Esophagus (tissue), 2 donors: ENCODE measurements around the gene OR4D1. TPM values are rescaled to one million over a fixed set of nuclear protein-coding genes. Genes with fewer than 3 reads are reported as not detected.

ENCODE experiments used
- H3K27ac ChIP-seq, 2 donors: one replicate each; pipeline ENCODE4 v1.5.1; 2013; ENCODE audit warnings: low read depth in 2 of 2, mild to moderate bottlenecking in 2 of 2, inconsistent platforms in 1 of 2, low read length in 1 of 2, moderate library complexity in 1 of 2
- H3K27me3 ChIP-seq, 2 donors: one replicate each; pipeline ENCODE4 v1.6.1; 2013; ENCODE audit warnings: low read length in 2 of 2, control low read depth in 1 of 2, mild to moderate bottlenecking in 1 of 2; ENCODE audit not compliant: insufficient read depth in 2 of 2, control insufficient read depth in 1 of 2
- H3K36me3 ChIP-seq, 2 donors: one replicate each; pipeline ENCODE4 v1.6.1; 2013; ENCODE audit warnings: low read length in 1 of 2; ENCODE audit not compliant: control insufficient read depth in 2 of 2, insufficient read depth in 2 of 2
- H3K4me1 ChIP-seq, 2 donors: one replicate each; pipeline ENCODE4 v1.6.1; 2013; ENCODE audit warnings: low read length in 1 of 2; ENCODE audit not compliant: control insufficient read depth in 2 of 2, insufficient read depth in 2 of 2
- H3K4me3 ChIP-seq, 2 donors: one replicate each; pipeline ENCODE4 v1.5.1; 2013; ENCODE audit warnings: low read length in 2 of 2, mild to moderate bottlenecking in 2 of 2, low read depth in 1 of 2, moderate library complexity in 1 of 2
- H3K9me3 ChIP-seq, 2 donors: one replicate each; pipeline ENCODE4 v1.6.1; 2013; ENCODE audit warnings: mild to moderate bottlenecking in 2 of 2, low read depth in 1 of 2, low read length in 1 of 2, moderate library complexity in 1 of 2; ENCODE audit not compliant: control insufficient read depth in 2 of 2, insufficient read depth in 1 of 2
- WGBS, 2 donors: extraction: QIAGEN DNeasy Blood & Tissue Kit; methylation state at CpG; one replicate each; pipeline ENCODE4 v1.1.7; 2013; 5-methylcytosine and 5-hydroxymethylcytosine counted together
- polyA plus RNA-seq, 2 donors: library from polyadenylated mRNA; stranded (reverse); fragments of 200-250 nt; gene quantifications; one replicate each; pipeline ENCODE4 v1.2.3, GENCODE V29; 2013
- donor health status: healthy with polysubstance abuse.
- donor health status: Bipolar disorder and iron deficiency.

The OR4D1 gene
- polyA plus RNA-seq, 2 donors = under 0.01 TPM; not detected in 1

DNA sequence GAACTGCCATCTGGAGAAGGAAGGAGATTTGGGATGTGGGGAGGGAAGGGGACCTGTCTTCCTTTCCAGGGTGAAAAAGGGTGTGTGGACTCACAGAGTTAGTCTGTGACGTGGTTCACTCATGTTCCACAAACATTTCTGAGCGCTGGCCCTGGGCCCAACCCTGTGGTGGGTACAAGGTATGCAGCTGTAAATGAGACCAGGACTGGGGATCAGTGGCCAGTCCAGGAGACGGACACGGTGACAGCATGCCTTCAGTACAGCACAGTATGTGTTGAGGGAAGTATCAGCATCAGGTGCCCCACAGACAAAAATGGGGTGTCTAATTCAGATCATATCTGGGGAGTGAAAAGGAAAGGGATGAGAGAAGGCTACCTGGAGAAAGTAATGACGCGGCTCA lies 38.9 kb downstream of the OR4D1 start:
- H3K4me1 ChIP-seq = peaks cover 0 to 2% of the 10 kb centered on the region in 2 donors
- no peak overlapping the region for H3K27ac ChIP-seq
- WGBS, 2 donors = 85 to 91% methylated on average over 6 of the region's 6 CpGs
- H3K27me3 ChIP-seq = no peaks in the 10 kb centered on the region
- H3K9me3 ChIP-seq = no peaks in the 10 kb centered on the region
- H3K4me3 ChIP-seq = no peak overlapping the region
- no peaks in the 10 kb centered on the region for H3K36me3 ChIP-seq

DNA sequence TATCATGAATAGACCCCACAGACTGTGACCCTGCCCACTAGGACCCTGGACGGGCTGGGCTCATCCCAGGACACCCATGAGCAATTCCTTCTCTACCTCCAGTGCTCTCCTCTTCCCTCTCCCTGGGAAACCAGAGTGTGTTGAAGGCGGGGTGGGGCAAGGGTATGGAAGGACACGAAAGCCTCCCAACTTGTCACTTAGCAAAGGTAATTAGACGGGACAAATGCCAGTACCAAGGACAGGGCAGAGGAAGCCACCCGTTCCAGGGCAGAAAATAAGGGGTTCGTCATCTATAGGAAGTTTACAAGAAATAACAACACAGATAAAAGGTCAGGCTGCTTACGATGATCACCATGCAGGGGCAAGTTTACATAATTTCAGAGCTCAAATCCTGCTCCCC lies 39.5 kb downstream of the OR4D1 start:
- no peak overlapping the region for H3K4me3 ChIP-seq
- H3K9me3 ChIP-seq = no peaks in the 10 kb centered on the region
- H3K4me1 ChIP-seq = peaks cover 0 to 2% of the 10 kb centered on the region in 2 donors
- WGBS, 2 donors = 49 to 54% methylated on average over 7 of the region's 7 CpGs
- no peaks in the 10 kb centered on the region for H3K27me3 ChIP-seq
- H3K27ac ChIP-seq = no peak overlapping the region
- no peaks in the 10 kb centered on the region for H3K36me3 ChIP-seq

DNA sequence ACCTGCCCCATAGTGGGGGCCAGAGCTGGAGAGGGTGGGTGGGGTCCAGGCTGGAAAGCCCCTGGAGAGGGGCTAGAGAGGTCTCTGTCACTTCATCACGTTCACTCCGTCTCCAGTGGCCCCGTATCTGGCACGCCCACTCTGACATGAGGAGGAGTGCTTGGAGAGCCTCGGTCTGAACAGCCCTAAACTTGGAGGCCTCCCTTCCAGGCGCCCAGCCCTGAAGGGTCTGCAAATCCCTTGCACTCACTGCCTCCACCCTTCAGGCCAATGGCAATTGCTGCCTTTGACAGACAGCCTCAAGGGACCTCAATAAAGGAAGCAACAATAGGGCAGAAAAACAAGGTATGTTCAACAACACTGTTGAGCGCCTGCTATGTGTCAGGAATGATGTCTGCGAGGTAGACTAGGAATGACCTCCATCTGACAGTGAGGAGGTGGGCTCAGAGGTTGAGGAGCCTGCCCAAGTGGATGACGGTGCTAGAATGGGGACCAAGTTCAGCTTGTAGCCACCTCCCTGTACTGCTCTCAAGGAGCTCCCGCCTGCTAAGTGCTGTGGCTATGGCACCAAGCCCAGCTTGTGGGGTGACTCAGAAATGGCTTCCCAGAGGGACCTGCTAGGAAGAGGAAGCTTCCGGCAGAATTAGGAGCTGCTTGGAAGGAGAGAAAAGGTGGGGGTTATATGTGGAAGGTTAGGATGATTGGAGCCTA lies 41.4 kb downstream of the OR4D1 start:
- Histone ChIP-seq H3K36me3 (no peaks in the 10 kb centered on the region), H3K27me3 (no peaks in the 10 kb centered on the region), H3K27ac (no peak overlapping the region), H3K4me3 (no peak overlapping the region), H3K4me1 (peaks cover 0 to 2% of the 10 kb centered on the region in 2 donors), H3K9me3 (no peaks in the 10 kb centered on the region)
- WGBS, 2 donors = 50 to 55% methylated on average over 11 of the region's 11 CpGs

DNA sequence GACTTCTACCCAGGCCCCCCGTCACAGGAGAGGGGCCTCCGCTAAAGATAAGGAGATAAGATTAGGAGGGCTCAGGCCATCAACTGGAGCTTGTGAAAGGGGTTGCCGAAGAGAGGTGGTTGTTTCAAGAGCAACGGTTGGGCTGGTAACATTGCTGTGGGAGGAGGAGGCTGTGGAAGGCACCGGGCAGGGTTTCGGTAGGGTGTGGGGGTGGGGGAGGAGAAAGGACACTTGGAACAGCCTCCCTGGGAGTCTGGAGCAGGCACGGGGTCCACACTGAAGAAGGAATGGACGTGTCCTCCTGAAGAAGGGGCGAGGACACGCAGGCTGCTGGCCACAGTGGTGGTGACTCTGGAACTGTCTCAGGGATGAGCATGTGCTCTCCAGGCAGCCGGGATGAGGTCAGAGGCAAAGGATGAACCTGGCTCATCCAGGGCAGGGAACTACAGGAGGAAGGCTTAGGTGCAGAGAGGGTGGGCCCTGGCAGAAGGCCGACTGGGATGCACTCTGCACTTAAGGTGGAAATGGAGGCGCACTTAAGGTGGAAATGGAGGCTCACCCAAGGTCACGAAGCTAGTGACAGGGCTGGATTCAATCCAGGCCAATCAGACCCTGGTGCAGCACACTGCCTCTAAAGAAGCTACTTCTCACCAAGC lies 43.2 kb downstream of the OR4D1 start:
- Histone ChIP-seq H3K27ac (no peak overlapping the region), H3K27me3 (no peaks in the 10 kb centered on the region), H3K36me3 (no peaks in the 10 kb centered on the region), H3K4me3 (no peak overlapping the region), H3K9me3 (no peaks in the 10 kb centered on the region), H3K4me1 (no peaks in the 10 kb centered on the region)
- 40 to 45% methylated on average over 14 of the region's 14 CpGs for WGBS, 2 donors

DNA sequence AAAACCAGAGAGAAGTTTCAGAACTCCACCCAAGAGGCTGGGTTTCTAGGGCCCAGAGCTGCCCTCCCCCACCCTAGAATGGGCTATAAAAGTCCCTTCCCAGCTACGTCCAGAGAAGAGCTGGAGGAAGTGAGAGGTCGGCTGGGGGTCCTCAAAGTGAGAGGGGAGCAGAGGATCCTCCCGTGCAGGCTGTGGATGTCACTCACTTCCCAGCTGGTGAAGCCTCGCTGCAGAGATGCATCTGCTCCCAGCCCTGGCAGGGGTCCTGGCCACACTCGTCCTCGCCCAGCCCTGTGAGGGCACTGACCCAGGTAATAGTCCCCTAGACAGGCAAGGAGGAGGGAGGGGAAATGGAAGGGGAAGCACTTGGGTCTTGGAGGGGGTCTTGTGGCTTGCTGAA lies 44.4 kb downstream of the OR4D1 start, which contains the start of gene EPX:
Gene EPX, plus strand, starts transcription at position 115 of the 400 bp plus-strand sequence. Its CDS starts 121 bp downstream, at position 236.
- no peaks in the 10 kb centered on the region for H3K9me3 ChIP-seq
- H3K36me3 ChIP-seq = no peaks in the 10 kb centered on the region
- 38 to 52% methylated on average over 6 of the region's 6 CpGs for WGBS, 2 donors
- no peak within 1 kb of the TSS for H3K4me3 ChIP-seq
- no peak within 1 kb of the TSS for H3K27ac ChIP-seq
- no peaks in the 10 kb centered on the region for H3K27me3 ChIP-seq
- no peaks in the 10 kb centered on the region for H3K4me1 ChIP-seq

DNA sequence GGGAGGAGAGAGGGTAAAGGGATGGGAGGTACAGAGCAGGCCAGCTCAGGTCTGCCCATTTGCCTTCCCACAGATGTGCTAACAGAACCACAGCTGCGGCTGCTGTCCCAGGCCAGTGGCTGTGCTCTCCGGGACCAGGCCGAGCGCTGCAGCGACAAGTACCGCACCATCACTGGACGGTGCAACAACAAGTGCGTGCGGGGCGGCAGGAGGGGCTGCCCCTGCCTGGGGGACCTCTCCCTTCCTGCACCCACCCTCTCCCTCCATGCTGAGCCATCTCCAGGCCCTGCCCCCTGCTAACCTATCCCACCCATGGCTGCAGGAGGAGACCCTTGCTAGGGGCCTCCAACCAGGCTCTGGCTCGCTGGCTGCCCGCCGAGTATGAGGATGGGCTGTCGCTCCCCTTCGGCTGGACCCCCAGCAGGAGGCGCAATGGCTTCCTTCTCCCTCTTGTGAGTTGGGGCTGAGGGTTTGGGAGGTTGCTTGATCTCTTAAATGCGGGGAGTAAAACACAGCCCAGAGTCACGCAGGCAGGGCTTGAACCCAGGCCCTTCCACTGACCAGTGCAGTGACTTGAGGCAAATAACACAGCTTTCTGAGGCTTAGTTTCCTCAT lies 45.6 kb downstream of the OR4D1 start:
- Histone ChIP-seq H3K9me3 (no peaks in the 10 kb centered on the region), H3K4me3 (no peak overlapping the region), H3K36me3 (no peaks in the 10 kb centered on the region), H3K27me3 (no peaks in the 10 kb centered on the region), H3K4me1 (no peaks in the 10 kb centered on the region), H3K27ac (no peak overlapping the region)
- WGBS, 2 donors = 70 to 80% methylated on average over 18 of the region's 18 CpGs

DNA sequence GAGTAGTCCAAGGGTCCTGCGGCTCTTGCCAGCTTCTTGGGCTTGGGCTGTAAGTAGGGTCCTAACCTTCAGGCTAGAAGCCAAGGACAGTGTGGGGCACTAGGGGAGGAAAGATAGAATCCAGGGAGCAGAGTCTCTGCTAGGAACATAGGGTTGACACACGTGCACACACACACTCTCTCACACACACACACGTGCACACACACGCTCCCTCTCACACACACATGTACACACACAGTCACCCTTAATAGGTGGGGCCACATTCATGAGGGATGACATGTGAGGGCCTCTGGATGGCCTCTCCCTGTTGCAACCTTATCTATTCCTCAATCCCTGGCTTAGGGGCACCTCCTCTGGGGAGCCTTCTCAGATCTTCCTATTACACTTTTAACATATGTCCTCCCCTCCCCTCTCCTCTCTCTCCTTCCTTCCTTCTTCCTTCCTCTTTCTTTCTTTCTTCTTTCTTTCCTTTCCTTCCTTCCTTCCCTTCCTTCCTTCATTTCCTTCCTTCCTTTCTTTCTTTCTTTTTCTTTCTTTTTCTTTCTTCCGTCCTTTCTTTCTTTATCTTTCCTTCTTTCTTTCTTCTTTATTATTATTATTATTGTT lies 47.4 kb downstream of the OR4D1 start:
- 70 to 82% methylated on average over 5 of the region's 5 CpGs for WGBS, 2 donors
- Histone ChIP-seq H3K9me3 (no peaks in the 10 kb centered on the region), H3K36me3 (no peaks in the 10 kb centered on the region), H3K27me3 (no peaks in the 10 kb centered on the region), H3K4me3 (no peak overlapping the region), H3K4me1 (no peaks in the 10 kb centered on the region), H3K27ac (no peak overlapping the region)

DNA sequence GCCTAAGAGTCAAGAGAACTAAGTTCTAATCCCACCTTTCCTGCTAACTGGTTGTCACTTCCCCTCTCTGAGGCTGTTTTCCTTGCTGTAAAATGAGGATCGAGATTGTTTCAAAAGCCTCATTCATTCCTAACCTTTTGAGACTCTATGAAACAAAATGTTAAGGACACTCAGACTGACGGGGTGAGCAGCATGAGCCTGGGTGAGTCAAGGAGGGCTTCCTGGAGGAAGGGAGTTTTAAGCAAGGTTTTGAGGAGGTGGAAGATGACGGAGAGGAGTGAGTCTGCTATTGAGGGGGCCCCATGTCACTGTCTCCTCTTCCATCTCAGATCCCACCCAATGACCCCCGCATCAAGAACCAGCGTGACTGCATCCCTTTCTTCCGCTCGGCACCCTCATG lies 48.4 kb downstream of the OR4D1 start:
- no peak overlapping the region for H3K27ac ChIP-seq

DNA sequence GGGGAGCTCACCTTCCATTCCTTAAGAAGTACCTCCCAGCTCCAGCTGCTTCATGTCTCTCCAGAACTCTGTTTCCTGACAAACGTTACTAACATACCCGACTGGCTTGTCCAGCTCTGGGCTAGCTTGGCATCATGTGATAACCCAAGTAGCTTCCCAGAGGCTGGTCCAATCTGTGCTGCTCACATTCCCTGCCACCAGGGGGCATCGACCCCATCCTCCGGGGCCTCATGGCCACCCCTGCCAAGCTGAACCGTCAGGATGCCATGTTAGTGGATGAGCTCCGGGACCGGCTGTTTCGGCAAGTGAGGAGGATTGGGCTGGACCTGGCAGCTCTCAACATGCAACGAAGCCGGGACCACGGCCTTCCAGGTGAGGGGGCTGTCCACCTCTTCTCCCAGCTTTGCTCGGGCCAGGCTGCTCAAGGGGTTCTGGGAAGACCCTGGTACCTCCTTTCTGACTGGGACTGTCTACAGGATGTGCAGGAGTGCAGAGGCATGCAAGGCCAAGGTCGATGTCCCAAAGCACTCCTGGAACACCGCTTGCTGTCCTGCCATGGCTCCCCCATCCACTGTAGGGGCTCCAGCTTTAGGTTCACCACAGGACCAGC lies 51.9 kb downstream of the OR4D1 start:
- Histone ChIP-seq H3K9me3 (no peaks in the 10 kb centered on the region), H3K36me3 (no peaks in the 10 kb centered on the region), H3K4me1 (no peaks in the 10 kb centered on the region), H3K27me3 (no peaks in the 10 kb centered on the region), H3K4me3 (no peak overlapping the region), H3K27ac (no peak overlapping the region)
- 39 to 42% methylated on average over 14 of the region's 14 CpGs for WGBS, 2 donors

More for the DNA sequence above, 48.4 kb downstream of the OR4D1 start:
- Histone ChIP-seq H3K36me3 (no peaks in the 10 kb centered on the region), H3K9me3 (no peaks in the 10 kb centered on the region), H3K4me1 (no peaks in the 10 kb centered on the region), H3K27me3 (no peaks in the 10 kb centered on the region), H3K4me3 (no peak overlapping the region)
- 87% methylated on average over 7 of the region's 7 CpGs for WGBS, 2 donors
